GM23248 (cell line): ENCODE data around the gene SNW1. TPM values are rescaled to one million over a fixed set of nuclear protein-coding genes. Genes with fewer than 3 reads are reported as not detected.

Source experiments
- DNase-seq: peaks from one replicate; pipeline ENCODE4 v3.0.0-alpha.2; 2015
- H2AFZ ChIP-seq: fragments of 200-600 bp; sonication (generic); 2 replicates; pipeline ENCODE4 v1.6.1; 2016; ENCODE audit warnings: antibody characterized with exemption
- H3F3A ChIP-seq: fragments of 200-600 bp; sonication (generic); 2 replicates; pipeline ENCODE4 v1.6.1; 2016; ENCODE audit warnings: mild to moderate bottlenecking, antibody characterized with exemption, mixed run types; ENCODE audit not compliant: insufficient read depth
- H3K27ac ChIP-seq: fragments of 200-600 bp; sonication (generic); 2 replicates; pipeline ENCODE4 v1.5.1; 2016; ENCODE audit warnings: mild to moderate bottlenecking
- H3K27me3 ChIP-seq: fragments of 200-600 bp; sonication (generic); replicated peaks from 2 replicates; pipeline ENCODE4 v1.6.1; 2016; ENCODE audit warnings: mild to moderate bottlenecking; ENCODE audit not compliant: insufficient read depth
- H3K36me3 ChIP-seq: fragments of 200-600 bp; sonication (generic); 2 replicates; pipeline ENCODE4 v1.6.1; 2016; ENCODE audit warnings: low read depth, mild to moderate bottlenecking
- H3K4me1 ChIP-seq: fragments of 200-600 bp; sonication (generic); 2 replicates; pipeline ENCODE4 v1.6.1; 2016; ENCODE audit warnings: mild to moderate bottlenecking; ENCODE audit not compliant: insufficient read depth
- H3K4me2 ChIP-seq: fragments of 200-600 bp; sonication (generic); one replicate; pipeline ENCODE4 v1.6.1; 2016; ENCODE audit warnings: mild to moderate bottlenecking; ENCODE audit not compliant: unreplicated experiment
- H3K4me3 ChIP-seq: fragments of 200-600 bp; sonication (generic); 2 replicates; pipeline ENCODE4 v1.5.1; 2016; ENCODE audit warnings: mild to moderate bottlenecking
- H3K79me2 ChIP-seq: fragments of 200-600 bp; sonication (generic); 2 replicates; pipeline ENCODE4 v1.6.1; 2016; ENCODE audit warnings: mild to moderate bottlenecking; ENCODE audit not compliant: insufficient read depth
- H3K9ac ChIP-seq: fragments of 200-600 bp; sonication (generic); 2 replicates; pipeline ENCODE4 v1.6.1; 2016; ENCODE audit warnings: mild to moderate bottlenecking
- H3K9me2 ChIP-seq: fragments of 200-600 bp; sonication (generic); 2 replicates; pipeline ENCODE4 v1.6.1; 2016; ENCODE audit warnings: mixed run types, mild to moderate bottlenecking, moderate library complexity; ENCODE audit not compliant: insufficient read depth
- H3K9me3 ChIP-seq: fragments of 200-600 bp; sonication (generic); one replicate; pipeline ENCODE4 v1.6.1; 2017; ENCODE audit warnings: low read depth
- H4K20me1 ChIP-seq: fragments of 200-600 bp; sonication (generic); 2 replicates; pipeline ENCODE4 v1.6.0; 2016; ENCODE audit not compliant: insufficient read depth
- EZH2 ChIP-seq: fragments of 200-600 bp; sonication (generic); IDR thresholded peaks from 2 replicates; pipeline ENCODE4 v1.6.1; 2018; ENCODE audit warnings: antibody characterized with exemption, mild to moderate bottlenecking; ENCODE audit not compliant: insufficient read depth, poor library complexity, severe bottlenecking
- EZH2phosphoT487 ChIP-seq: fragments of 200-600 bp; sonication (generic); IDR thresholded peaks from 2 replicates; pipeline ENCODE4 v1.6.1; 2018; ENCODE audit warnings: antibody characterized with exemption, moderate library complexity, mild to moderate bottlenecking, low read depth; ENCODE audit not compliant: insufficient read depth
- WGBS, 2 experiments: methylation state at CpG; one replicate each; pipeline ENCODE4 v1.1.6; 2015 to 2017; ENCODE audit warnings: low lambda C conversion rate in 2 of 2, low coverage in 1 of 2; ENCODE audit errors: missing lambda C conversion rate in 2 of 2; 5-methylcytosine and 5-hydroxymethylcytosine counted together
- in situ Hi-C: fragments of 300-500 bp; cut with MboI; formaldehyde crosslinking; loops from 2 replicates; pipeline ENCODE4 v1.15.0; 2020
- polyA plus RNA-seq: library from polyadenylated mRNA; unstranded; fragments of >200 nt; fragmentation: Nextera tagmentation; extraction: Ambion mirVana; gene quantifications from 2 replicates; pipeline ENCODE4 v1.2.1, GENCODE V29; 2016
- total RNA-seq: library from RNA; depleted of rRNA; stranded (reverse); fragments of >200 nt; shearing (Covaris generic); gene quantifications from 2 replicates; pipeline ENCODE4 v1.2.3, GENCODE V29; 2014

The SNW1 gene
- total and polyA plus RNA-seq, 2 experiments from 2014 or later, result 45.2 to 64.4 TPM

DNA sequence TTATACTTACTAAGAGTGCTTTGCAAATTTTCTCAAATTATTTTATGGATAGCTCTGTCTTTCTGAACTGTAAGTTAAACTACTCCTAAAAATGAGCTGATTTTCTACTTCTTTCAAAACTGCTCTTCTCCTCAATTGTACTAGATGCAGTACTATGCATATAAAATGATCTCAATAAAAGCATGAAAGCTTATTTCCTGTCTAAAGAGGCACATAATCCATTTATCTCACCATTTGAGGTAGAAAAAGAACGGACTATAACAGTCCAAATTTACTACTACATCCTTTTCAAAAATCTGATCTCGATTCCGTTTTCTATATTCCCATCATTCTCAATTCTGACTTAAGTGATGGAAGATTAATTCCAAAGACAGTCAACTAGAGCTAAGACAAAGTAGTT, 38.7 kb downstream of the SNW1 start:
- no peak for DNase-seq
- H3K4me1 ChIP-seq, result no peaks in the 10 kb centered on the region
- H3K9me2 ChIP-seq, result no peaks in the 10 kb centered on the region
- H3K9ac ChIP-seq, result no peak overlapping the region
- no peaks in the 10 kb centered on the region for H3K27me3 ChIP-seq
- no peak overlapping the region for H2AFZ ChIP-seq
- H3K27ac ChIP-seq, result no peak overlapping the region
- peaks cover 30% of the 10 kb centered on the region; the same call in 1 of the 2 replicates for H3K79me2 ChIP-seq
- no peaks in the 10 kb centered on the region for H3K9me3 ChIP-seq
- H3K36me3 ChIP-seq, result peaks cover 84% of the 10 kb centered on the region
- in situ Hi-C loops, result no loop called here
- H3F3A ChIP-seq, result peaks cover 32% of the 10 kb centered on the region
- TF ChIP-seq EZH2 (no peak), EZH2phosphoT487 (no peak)
- WGBS, 2 experiments, result 97% methylated on average over 3 of the region's 3 CpGs
- H3K4me2 ChIP-seq, result no peak overlapping the region
- H4K20me1 ChIP-seq, result no peaks in the 10 kb centered on the region
- H3K4me3 ChIP-seq, result no peak overlapping the region

GRCh38 chr14:77721437-77721836, 39.5 kb downstream of the SNW1 start:
- TF ChIP-seq EZH2, result no peak
- Histone ChIP-seq H3K4me2 (no peak overlapping the region), H3K27me3 (no peaks in the 10 kb centered on the region), H2AFZ (no peak overlapping the region), H3K9me2 (no peaks in the 10 kb centered on the region), H3K9ac (no peak overlapping the region), H3K36me3 (peaks cover 86% of the 10 kb centered on the region), H3K9me3 (no peaks in the 10 kb centered on the region), H3K4me3 (no peak overlapping the region), H3K4me1 (no peaks in the 10 kb centered on the region), H3K79me2 (peaks cover 26% of the 10 kb centered on the region; the same call in 1 of the 2 replicates), H3F3A (peaks cover 35% of the 10 kb centered on the region), H3K27ac (no peak overlapping the region), H4K20me1 (no peaks in the 10 kb centered on the region)
- 74 to 79% methylated on average over 5 of the region's 5 CpGs for WGBS, 2 experiments
- DNase-seq, result no peak
- in situ Hi-C loops, result no loop called here

GRCh38 chr14:77717608-77718305, 43.2 kb downstream of the SNW1 start:
- in situ Hi-C loops, result no loop called here
- Histone ChIP-seq H4K20me1 (no peaks in the 10 kb centered on the region), H3K79me2 (peaks cover 41% of the 10 kb centered on the region), H3K9me2 (no peaks in the 10 kb centered on the region), H3K36me3 (peaks cover 80% of the 10 kb centered on the region), H3K9me3 (no peaks in the 10 kb centered on the region), H3K4me2 (no peak overlapping the region), H3F3A (peaks cover 45% of the 10 kb centered on the region), H3K27me3 (no peaks in the 10 kb centered on the region), H3K4me1 (no peaks in the 10 kb centered on the region), H3K27ac (no peak overlapping the region), H2AFZ (no peak overlapping the region), H3K9ac (no peak overlapping the region), H3K4me3 (no peak overlapping the region)
- WGBS, 2 experiments, result 95 to 97% methylated on average over 5 of the region's 5 CpGs
- DNase-seq, result no peak
- TF ChIP-seq EZH2phosphoT487 (no peak), EZH2 (no peak)

- no peak for DNase-seq
- H3K27me3 ChIP-seq, result no peaks in the 10 kb centered on the region
- H3K9ac ChIP-seq, result no peak overlapping the region
- H3K9me3 ChIP-seq, result no peaks in the 10 kb centered on the region
- 96 to 98% methylated on average over 6 of the region's 6 CpGs for WGBS, 2 experiments
- peaks cover 26% of the 10 kb centered on the region for H3F3A ChIP-seq
- H3K36me3 ChIP-seq, result peaks cover 66% of the 10 kb centered on the region
- no peak overlapping the region for H3K4me2 ChIP-seq
- H4K20me1 ChIP-seq, result no peaks in the 10 kb centered on the region
- H3K9me2 ChIP-seq, result no peaks in the 10 kb centered on the region
- TF ChIP-seq EZH2phosphoT487 (no peak), EZH2 (no peak)
- H3K4me3 ChIP-seq, result no peak overlapping the region
- H3K4me1 ChIP-seq, result no peaks in the 10 kb centered on the region; the same call in 1 of the 2 replicates
- no peak overlapping the region for H2AFZ ChIP-seq
- in situ Hi-C loops, result no loop called here
- peaks cover 64% of the 10 kb centered on the region for H3K79me2 ChIP-seq
- H3K27ac ChIP-seq, result no peak overlapping the region
These were observed 46.0 kb downstream of the SNW1 start for GRCh38 chr14:77714926-77715325.
